ENCODE measurements around the gene CNTNAP5. TPM values are rescaled to one million over a fixed set of nuclear protein-coding genes. Genes with fewer than 3 reads are reported as not detected.

The CNTNAP5 gene
- total RNA-seq, 1 donor from 2014 or later: 0.56 TPM

- no peak for DNase-seq (ENCODE audit: low read depth, low spot score)
- H3K4me3 Mint-ChIP-seq: no peak overlapping the region
- H3K27ac Mint-ChIP-seq (ENCODE audit: unreplicated experiment): no peak overlapping the region
- no peaks in the 10 kb centered on the region for H3K36me3 Mint-ChIP-seq (ENCODE audit: low read depth)
- H3K9me3 Mint-ChIP-seq: no peaks in the 10 kb centered on the region
- H3K27me3 Mint-ChIP-seq (ENCODE audit: low read depth): no peaks in the 10 kb centered on the region
- TF ChIP-seq, protein P1, sequence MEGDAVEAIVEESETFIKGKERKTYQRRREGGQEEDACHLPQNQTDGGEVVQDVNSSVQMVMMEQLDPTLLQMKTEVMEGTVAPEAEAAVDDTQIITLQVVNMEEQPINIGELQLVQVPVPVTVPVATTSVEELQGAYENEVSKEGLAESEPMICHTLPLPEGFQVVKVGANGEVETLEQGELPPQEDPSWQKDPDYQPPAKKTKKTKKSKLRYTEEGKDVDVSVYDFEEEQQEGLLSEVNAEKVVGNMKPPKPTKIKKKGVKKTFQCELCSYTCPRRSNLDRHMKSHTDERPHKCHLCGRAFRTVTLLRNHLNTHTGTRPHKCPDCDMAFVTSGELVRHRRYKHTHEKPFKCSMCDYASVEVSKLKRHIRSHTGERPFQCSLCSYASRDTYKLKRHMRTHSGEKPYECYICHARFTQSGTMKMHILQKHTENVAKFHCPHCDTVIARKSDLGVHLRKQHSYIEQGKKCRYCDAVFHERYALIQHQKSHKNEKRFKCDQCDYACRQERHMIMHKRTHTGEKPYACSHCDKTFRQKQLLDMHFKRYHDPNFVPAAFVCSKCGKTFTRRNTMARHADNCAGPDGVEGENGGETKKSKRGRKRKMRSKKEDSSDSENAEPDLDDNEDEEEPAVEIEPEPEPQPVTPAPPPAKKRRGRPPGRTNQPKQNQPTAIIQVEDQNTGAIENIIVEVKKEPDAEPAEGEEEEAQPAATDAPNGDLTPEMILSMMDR (conservative IDR thresholded peaks at IDR 0.05): no peak
- H3K4me1 Mint-ChIP-seq: no peaks in the 10 kb centered on the region
Observed at GRCh38 chr2:124822516-124822915, 797.4 kb downstream of the CNTNAP5 start.

GRCh38 chr2:124824441-124824840, 799.4 kb downstream of the CNTNAP5 start:
- TF ChIP-seq, protein P1 (conservative IDR thresholded peaks at IDR 0.05): no peak
- Mint-ChIP-seq H3K4me3 (no peak overlapping the region), H3K27me3 (ENCODE audit: low read depth) (no peaks in the 10 kb centered on the region), H3K36me3 (ENCODE audit: low read depth) (peaks cover 4% of the 10 kb centered on the region), H3K4me1 (no peaks in the 10 kb centered on the region), H3K9me3 (peaks cover 5% of the 10 kb centered on the region), H3K27ac (ENCODE audit: unreplicated experiment) (no peak overlapping the region)
- DNase-seq (ENCODE audit: low read depth, low spot score): no peak

GRCh38 chr2:124832521-124832920, 807.4 kb downstream of the CNTNAP5 start:
- DNase-seq (ENCODE audit: low read depth, low spot score): no peak
- Mint-ChIP-seq H3K4me3 (no peak overlapping the region), H3K4me1 (no peaks in the 10 kb centered on the region), H3K27me3 (ENCODE audit: low read depth) (no peaks in the 10 kb centered on the region), H3K27ac (ENCODE audit: unreplicated experiment) (no peak overlapping the region), H3K36me3 (ENCODE audit: low read depth) (peaks cover 13% of the 10 kb centered on the region), H3K9me3 (peaks cover 13% of the 10 kb centered on the region)
- TF ChIP-seq, protein P1 (conservative IDR thresholded peaks at IDR 0.05): no peak

- no peak for DNase-seq (ENCODE audit: low read depth, low spot score)
- Mint-ChIP-seq H3K27me3 (ENCODE audit: low read depth) (no peaks in the 10 kb centered on the region), H3K4me3 (no peak overlapping the region), H3K27ac (ENCODE audit: unreplicated experiment) (no peak overlapping the region), H3K36me3 (ENCODE audit: low read depth) (peaks cover 9% of the 10 kb centered on the region), H3K9me3 (peaks cover 8% of the 10 kb centered on the region), H3K4me1 (no peaks in the 10 kb centered on the region)
- TF ChIP-seq, protein P1 (conservative IDR thresholded peaks at IDR 0.05): no peak
Observed at GRCh38 chr2:124834331-124834730, 809.2 kb downstream of the CNTNAP5 start.

- Mint-ChIP-seq H3K9me3 (peaks cover 7% of the 10 kb centered on the region), H3K27me3 (ENCODE audit: low read depth) (no peaks in the 10 kb centered on the region), H3K27ac (ENCODE audit: unreplicated experiment) (no peak overlapping the region), H3K4me1 (no peaks in the 10 kb centered on the region), H3K36me3 (ENCODE audit: low read depth) (peaks cover 7% of the 10 kb centered on the region), H3K4me3 (no peak overlapping the region)
- DNase-seq (ENCODE audit: low read depth, low spot score): no peak
- TF ChIP-seq, protein P1 (conservative IDR thresholded peaks at IDR 0.05): no peak
Observed at GRCh38 chr2:124835331-124835730, 810.2 kb downstream of the CNTNAP5 start.

DNA sequence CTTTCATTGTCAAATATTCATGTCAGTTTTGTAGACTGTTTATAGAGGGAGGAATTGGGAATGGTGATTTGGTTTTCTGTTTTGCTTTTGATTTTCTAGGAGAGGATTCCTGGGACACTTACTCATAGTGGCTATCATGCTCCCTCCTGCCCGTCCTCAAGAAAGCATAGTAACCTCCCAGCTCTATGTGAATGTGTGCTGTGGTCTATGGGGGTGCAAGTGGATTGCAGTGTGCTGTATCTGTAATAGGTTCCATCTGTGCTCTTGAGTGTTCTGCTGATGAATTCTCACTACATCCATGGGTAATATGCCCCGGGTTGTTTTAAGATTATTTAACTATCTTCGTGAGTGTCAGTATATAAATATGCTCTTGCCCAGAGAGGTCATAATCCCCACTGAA, 811.3 kb downstream of the CNTNAP5 start:
- H3K4me1 Mint-ChIP-seq: no peaks in the 10 kb centered on the region
- no peak overlapping the region for H3K4me3 Mint-ChIP-seq
- no peaks in the 10 kb centered on the region for H3K9me3 Mint-ChIP-seq
- no peak overlapping the region for H3K27ac Mint-ChIP-seq (ENCODE audit: unreplicated experiment)
- no peaks in the 10 kb centered on the region for H3K36me3 Mint-ChIP-seq (ENCODE audit: low read depth)
- DNase-seq (ENCODE audit: low read depth, low spot score): no peak
- TF ChIP-seq, protein P1 (conservative IDR thresholded peaks at IDR 0.05): no peak
- H3K27me3 Mint-ChIP-seq (ENCODE audit: low read depth): no peaks in the 10 kb centered on the region
